8988T (cell line): ENCODE measurements around the gene ZNF181.
"Not testable (repeated sequence)": the region's sequence is repeated elsewhere in the genome, so short reads cannot be mapped to it uniquely, and the experiment has no call there.

Experiments used
- DNase-seq: peaks from one replicate; pipeline ENCODE4 v3.0.0; 2011

ZNF181 gene

DNA sequence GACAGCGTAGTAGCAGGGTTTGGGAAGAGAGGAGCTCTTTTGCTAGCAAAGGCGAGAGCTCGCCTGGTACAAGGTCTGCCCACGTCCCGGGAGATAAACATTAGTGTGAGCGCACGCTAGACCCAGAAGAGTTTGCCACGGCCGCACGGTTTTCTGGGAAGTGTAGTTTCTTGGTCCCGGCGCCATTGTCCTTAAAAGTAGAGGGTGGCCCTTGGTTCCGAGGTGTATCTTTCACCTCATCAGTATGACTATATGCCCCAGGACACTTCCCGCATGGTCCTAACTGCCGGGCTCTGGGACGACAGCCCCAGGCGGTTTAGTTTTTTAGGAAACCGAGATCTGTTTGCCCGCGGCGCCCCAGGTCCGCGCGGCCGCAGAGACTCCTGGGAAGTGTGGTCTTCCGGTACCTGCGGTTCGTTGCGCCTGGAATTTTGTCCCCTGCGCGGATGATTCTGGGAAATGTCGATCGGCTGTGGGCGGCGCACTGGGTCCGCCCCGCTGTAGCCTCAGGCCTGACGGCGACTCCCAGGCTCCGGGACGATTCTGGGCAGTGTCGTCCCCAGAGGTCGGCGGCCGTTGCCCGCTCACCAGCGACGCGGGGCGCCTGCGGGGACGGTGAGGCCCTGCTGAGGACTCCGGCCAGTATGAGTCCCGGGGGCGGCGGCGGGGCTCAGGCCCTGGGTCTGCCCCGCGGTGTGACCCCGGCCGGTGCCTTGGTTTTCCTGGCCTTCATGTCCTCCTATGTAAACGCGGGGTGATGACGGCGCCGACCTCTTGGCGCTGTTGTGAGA lies at the start of gene ZNF181:
TSS of gene ZNF181 (plus strand) at position 498 of the 791 bp plus-strand sequence. CDS start 795 bp downstream, outside the sequence.
- DNase-seq, result peak; percentile 87

DNA sequence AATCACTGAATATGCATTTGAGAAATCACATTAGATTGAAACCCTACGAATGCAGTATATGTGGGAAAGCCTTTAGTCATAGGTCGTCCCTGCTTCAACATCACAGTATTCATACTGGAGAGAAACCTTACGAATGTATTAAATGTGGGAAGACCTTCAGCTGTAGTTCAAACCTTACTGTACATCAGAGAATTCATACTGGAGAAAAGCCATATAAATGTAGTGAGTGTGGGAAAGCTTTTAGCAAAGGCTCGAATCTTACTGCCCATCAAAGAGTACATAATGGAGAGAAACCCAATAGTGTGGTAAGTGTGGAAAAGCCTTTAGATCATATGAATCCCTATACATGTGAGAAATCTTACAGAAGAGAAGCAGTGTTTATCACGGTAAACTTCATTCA lies 48.8 kb upstream of the ZNF181 start:
- DNase-seq, result not testable (repeated sequence)

DNA sequence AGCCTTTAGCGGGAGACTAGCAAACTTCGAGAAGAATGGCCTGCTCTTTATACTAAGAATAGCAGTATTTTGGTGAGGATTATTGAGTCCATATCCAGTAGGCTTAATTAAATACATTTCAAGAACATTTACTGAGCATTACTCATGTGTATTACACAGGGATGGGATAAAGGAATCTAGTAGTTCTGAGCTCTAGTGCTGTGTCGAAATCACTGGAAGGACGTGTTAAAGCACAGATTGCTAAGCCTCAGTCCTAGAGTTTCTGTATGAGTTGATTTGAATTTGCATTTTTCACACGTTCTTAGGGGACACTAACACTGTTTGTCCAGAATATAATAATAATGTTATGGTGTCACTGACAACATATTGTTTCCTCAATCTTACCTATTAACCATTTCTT lies 47.6 kb upstream of the ZNF181 start:
- DNase-seq, result no peak

DNA sequence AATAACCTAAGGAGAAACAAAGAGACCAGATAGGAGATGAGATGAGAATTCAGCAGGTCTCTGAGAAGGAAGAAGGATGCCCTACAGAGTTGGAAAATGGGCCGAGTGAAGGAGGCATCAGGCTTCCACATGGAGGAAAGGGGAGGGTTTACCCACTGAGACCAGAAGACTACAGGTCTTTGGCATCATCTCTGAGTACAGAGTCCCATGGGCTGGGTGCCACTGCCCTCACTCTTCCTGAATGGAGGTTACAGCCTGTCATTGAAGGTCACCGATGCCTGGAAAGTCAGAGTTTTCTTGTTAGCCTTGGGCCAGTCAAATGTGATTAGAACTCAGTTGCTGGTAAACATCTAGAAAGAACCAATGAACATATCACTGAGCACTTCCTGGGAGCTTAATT lies 46.7 kb upstream of the ZNF181 start:
- no peak for DNase-seq

DNA sequence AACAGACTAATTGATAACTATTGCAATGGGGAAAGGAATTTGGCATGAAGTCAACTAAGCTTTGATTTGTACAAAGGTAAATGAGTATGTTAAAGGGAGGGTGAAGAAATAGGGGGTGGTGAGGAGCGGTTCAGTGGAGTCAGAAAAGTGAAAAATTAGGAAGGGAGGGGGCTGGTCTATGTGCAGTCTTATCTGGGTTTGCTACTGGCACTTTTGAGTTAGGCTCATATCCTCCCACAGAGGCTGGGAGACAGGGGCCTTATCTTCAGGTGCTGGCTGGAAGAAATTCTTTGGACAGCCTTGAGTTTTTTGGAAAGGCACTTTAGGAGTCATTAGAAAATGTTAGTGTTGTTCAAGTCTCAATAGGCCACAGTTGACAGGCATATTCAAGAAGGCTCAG lies 45.5 kb upstream of the ZNF181 start:
- DNase-seq, result no peak

DNA sequence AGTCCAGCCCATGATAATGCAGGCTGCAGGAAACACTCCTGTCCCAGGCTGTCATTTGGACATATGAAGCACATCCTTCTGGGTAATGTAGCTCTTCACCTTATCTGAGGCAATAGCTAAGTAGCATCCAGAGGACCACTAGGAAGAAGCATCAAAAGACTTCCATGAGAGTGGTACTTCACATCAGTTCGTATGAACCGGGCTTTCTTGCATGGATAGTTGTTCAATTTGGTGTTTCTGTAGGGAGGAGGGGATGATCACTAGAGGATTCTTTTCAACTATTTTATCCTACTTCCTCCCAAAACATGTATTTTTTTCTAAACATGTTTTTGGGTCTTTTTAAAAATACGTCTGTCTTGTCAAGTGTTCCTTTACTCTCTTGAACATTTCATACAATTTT lies 43.7 kb upstream of the ZNF181 start:
- DNase-seq, result no peak

DNA sequence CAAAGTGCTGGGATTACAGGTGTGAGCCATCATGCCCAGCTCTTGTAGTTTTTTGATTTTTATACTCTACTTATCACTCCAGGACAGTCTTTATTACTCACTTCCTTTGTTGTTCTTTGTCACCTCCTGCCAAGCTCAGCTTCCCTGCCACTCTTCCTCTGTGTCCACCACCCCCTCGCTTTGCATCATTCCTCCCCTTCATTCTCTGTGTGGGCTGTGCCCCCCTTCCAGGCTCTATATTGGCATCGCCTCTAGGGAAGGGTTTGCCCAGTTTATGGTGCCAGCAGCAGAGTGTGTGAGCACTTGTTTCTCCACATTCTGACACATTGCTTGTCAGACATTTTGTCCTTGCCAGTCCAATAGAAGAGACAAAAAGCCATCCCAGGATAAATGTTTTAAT lies 41.5 kb upstream of the ZNF181 start:
- DNase-seq, result no peak

DNA sequence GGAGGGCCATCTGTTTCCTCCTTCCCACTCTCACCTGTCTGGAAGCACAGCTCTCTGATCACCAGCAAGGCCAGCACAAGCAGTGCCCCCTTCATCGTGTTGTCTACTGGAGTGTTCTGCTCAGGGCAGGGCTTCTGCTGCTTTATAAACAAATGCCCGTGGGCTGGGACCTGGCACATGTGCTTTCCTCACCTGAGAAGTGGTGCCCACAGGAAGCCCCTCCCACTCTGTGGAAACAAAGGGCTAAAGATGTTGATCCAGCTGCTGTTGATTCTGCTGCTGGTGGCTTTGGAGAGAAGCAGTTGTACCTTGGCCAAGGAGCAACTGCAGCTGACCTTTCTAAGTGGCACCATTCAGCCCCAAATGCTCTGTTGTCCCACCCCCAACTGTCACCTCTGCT lies 26.4 kb upstream of the ZNF181 start:
- no peak for DNase-seq

DNA sequence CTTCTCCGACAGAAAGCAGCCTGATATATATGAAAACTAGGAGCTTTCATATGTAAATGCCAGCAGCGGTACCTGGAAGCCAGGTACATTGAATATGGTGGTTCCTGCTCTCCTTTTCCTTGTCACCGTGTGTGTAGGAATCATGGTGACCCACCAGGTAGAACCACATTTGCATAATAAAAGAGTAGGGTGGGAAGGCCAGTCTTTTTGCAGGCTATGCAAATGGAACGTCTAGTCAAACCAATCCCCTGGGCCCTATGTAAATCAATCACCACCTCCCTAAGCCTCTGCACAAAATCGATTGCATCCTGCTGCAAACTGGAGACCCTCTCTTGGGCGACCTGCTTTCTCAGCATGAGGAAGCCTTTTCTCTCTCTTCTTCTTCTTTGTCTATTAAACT lies 22.2 kb upstream of the ZNF181 start:
- DNase-seq, result no peak

DNA sequence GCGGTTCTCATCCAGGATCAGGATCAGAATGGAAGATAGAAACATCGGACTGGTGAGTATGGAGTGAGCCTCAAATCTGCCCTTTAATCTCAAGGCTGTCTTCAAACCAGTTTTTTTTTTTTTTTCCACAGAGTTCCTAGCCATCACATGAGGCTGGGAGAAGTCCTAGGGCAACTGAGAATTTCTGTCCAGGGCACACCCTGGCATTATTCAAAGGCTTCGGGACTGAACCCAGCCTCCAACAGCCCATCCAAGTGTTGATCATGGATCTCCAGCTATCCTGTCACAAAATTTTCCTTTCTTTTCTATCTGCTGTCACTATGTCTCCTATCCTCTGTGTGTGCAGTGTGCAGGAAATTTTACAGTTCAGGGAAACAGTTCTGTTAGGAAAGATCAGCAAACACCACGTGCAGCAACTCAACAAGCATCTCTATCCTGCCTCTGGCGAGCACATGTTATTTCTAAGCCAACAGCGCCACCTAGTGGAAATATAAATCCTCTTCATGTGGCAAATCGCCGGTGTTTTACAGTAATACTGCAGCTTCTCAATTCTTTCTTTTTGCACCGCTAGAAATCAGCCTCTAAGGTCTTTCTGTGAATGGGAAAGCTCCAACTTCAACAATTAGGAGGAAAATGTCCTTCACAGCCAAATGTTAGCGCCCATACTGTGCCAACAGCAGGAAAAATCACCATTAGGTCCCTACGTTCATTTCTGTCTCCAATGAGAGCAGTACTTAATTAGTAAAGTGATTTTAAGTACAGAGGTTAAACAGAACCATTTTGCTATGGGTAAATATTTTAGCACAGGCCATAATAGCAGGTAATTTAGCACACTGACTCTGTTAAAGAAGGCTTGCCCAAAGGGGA lies 21.4 kb upstream of the ZNF181 start:
- no peak for DNase-seq

DNA sequence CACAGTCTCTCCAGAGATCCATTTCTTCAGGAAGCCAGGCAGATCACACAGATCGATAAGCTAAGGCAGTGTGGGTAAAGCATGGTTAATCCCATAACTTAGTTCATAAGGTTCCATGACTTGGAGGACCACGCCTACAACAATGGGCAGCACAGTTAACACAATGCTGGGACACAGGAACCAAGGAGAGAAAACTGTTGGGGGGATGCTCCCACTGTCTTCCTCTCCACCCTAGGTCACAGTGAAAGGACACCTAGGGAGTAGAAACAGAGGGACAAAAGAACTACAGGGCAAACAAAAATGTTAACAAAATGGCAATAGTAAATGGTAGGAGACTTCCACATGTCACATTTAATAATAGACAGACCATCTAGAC lies 20.8 kb upstream of the ZNF181 start:
- DNase-seq, result no peak

DNA sequence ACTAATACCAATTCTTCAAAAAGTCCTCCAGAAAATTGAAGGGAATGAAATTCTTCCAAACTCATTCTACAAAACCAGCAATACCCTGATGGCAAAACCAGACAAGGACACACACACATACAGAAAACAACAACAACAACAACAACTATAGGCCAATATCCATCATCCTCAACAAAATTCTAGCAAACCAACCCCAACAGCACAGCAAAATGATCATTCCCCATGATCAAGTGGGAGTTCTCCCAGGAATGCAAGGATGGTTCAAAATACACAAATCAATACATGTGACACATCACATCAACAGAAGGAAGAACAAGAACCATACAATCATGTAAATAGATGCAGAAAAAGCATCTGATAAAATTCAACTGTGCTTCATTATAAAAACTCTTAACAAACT lies 18.7 kb upstream of the ZNF181 start:
- DNase-seq, result no peak

DNA sequence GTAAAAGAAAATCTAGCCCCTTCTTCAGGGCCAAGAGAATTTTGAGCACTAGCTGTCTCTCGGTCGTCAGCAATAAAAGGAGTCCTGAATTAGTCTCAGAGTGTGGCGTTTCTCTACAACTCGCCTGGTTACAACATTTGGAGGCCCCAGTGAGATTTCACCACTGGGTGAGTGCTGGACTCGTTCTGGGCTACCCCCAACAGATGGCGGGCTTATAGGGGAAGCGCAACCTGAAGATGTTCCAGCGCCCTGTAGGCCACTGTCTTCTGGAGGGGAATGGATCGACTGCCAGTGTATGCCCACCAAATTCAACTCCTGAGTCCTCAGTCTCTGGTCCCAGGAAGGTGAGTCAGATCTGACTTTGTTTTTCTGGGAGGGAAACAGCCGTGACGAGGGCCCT lies 11.7 kb upstream of the ZNF181 start:
- DNase-seq, result no peak

DNA sequence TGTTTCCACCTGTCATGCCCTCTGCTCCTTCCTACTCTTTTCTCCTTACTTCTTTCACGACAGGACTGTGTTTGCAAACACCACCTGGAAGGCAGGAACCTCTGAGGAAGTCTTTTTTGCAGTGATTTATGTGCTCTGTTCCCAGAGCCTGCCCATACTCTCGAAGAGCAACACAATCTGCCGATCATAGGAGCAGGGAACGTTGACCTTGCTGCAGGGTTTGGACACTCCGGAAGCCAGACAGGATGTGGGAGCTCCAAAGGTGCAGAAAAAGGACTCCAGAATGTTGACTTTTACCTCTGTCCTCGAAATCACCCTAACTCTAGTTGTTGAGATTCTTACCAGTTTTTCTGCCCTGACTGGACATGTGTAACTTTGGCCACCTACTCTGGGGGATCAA lies 8.6 kb upstream of the ZNF181 start:
- no peak for DNase-seq

DNA sequence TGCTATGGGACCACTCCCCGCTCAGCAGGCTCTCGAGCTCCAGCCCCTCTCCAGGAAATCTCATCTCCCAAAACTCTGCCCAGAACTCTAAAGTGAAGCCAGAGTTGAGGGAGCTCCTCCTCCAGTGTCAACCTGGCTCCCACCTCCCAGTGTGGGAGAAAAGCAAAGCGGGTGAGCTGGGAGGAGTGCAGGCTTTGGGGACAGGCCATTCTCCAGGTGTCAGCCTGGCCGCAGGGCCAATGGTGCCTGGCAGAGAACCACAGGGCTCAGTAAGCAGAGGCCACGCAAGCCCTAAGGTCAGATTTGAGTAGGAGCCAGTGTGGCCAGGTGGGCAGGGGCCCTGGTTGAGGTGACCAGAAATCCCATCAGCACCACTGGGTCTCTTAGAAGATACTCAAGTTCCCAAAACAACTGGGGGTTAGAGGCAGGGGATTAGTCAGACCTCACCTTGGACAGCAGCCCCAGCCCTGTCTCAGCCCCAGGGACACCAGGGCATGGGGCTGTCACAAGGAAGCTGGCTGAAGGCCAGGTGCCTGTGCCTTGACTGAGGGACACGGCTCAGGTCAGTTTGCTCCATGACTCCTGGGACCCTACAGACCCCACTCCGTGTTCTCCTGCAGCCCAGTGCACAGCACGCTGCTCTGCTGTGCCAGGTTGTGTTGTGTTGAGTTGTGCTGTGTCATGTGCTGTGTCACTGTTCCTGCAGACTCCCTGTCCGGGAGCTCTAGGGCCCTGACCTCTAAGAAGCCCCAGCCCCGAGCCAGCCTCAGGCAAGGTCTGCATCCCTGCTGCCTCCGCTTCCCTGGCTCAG lies 2.8 kb upstream of the ZNF181 start:
- no peak for DNase-seq

DNA sequence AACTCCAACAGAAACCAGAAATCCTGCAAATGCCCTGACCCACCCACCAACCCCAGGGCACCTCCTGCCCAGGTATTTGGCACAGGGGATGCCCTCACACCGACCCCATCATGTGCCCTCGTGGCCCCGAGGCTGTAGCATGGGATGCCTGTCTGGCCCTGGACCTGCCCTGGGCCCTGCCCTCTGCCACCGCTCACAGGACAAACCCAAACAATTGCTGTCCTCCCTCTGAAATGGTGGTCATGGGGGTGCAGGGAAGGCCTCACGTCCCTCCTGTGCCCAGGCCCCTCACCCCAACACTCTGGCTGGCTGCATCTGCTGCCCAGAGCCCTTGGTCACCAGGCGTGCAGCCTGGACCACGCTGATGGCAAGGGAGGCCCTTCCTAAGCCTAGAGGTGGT lies 2.1 kb upstream of the ZNF181 start:
- no peak for DNase-seq

DNA sequence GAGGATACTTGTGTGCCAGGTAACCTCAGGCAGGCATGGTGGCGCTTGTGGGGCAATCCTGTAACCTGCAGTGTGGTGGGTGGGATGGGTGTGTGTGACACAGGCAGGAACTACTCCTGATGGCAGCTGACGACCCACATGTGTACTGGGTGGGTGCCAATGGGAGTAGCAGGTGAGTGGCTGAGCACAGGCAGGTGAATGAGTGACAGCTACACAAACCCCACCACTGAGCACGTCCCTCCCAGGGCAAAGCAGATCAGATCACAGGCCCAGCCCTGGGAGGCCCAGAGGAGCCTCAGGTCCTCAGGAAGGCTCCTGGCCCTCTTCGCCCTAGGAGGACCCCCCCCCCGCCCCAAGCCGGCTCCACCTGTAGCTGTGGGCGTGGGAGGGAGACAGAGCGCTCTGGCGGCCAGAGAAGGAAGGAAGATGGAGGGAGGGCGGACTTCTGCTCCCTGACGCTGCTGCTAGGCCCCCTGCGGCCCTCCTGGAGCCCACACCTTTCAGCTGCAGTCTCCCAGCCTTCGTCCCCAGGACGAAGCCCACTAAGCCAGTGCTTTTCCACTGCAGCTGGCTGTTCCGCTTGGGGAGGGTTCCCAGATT lies 1.3 kb upstream of the ZNF181 start:
- no peak for DNase-seq

DNA sequence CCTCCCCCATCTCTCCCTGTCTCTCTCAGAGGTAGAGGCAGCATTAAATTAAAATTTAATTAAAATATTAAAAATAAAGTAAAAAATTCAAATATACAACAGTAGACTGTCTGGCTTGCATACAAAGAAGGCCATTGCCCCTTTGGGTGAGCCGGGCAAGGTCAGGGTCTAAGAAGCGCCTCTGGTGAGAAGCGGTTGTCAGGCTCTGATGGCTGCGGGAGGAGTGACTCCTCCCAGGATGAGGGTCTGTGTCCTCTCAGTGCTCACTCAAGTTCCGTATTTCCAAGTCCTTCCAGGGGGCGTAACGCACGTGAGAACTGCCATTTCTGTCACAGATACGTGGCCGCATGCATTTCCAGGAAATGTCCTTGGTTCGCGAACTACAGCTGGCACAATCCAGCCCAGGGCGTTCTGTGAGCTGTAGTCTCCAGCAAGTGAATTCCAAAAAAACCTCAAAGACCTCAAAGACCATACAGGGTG lies 737 bp upstream of the ZNF181 start:
- DNase-seq, result peak; percentile 33

DNA sequence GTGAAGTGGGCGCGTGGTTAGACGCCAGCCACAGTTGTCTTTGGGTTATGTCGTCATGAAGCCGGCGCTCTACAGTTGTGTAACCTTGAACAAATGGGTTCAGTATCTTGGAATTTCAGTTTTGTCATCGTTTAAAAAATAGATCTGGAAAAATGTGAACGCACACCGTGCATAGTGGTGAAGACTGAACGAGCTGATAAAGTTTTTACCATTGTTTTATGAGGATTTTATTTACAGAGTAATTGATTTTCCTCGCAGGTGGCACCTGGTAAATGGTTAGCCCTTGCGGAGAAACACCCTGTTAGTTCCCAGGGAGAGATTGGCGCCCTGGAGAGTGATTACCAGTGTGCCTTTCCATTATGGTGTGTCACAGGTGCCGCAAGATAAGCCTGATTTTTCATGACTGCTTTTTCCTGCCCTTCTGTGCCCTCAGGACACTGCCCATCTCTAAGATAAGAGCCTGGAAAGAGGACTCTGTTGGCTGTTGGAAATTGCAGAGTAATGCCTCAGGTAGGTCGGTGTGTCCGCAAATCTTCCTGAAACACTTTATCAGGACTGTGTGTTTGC lies 577 bp downstream of the ZNF181 start:
- DNase-seq, result no peak

DNA sequence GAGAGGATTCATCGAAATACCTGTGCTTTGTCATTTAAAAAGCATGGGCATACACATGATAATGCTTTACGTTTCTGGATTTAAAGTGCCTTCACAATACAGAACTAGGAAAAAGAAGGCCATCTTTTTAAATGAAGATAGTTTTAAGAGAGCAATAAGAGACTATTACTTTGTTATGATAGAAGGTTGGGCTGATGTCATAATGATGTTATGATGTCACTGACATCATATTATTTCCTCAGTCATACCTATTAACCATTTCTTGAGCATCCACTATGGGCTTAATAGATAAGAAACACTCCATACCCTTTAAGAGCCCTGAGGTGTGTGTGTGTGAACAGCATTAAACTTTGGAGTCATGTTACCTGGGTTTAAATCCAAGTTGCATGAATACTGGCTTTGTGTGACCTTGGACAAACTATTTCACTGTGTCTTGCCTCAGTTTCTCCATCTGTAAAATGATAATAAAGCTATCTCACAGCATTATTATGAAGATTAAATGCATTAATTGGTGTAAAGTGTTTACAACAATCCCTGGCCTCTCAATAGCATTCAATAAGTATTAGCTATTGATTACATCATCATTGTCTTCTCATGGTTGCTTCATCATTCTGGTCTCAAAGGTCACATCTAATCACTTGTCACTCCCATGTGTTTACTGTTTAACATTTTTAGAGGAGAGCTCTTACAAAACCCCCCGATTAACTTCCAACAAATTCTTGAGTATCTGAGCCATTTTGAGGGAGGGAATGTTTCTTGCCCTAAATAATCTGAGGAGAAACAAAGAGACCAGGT lies 11.1 kb downstream of the ZNF181 start:
- no peak for DNase-seq

DNA sequence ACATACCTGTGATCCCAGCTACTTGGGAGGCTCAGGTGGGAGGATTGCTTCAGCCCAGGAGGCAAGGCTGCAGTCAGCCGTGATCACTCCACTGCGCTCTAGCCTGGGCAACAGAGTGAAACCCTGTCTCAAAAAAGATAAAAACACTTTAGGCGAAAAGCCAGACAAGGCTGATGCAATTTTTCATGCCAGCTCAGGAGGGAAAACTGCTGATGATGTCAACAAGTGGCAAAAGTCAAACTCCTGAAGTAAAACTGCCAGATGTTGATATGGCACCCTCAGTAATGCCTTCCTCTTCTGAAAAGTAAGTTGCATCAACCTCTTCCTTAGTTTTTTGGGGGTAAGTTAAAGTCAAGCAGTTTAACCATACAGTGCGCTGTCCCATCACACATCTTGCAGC lies 23.4 kb downstream of the ZNF181 start:
- DNase-seq, result no peak
